Activated CD8-positive, alpha-beta memory T cell treated with anti-CD3 and anti-CD28 coated beads for 36 hours (primary cell): ENCODE results near the gene RAG1. TPM values are rescaled to one million over a fixed set of nuclear protein-coding genes. Genes with fewer than 3 reads are reported as not detected.

Experiments used
- CTCF ChIA-PET: fragments of 350-600 bp; sonication (Branson Sonifier 250); formaldehyde crosslinking; loops from one replicate; lab custom pipeline; 2021; ENCODE audit warnings: antibody characterized with exemption; lab: Charles Lee
- POLR2A ChIA-PET: fragments of 350-600 bp; sonication (Branson Sonifier 250); formaldehyde crosslinking; loops from one replicate; lab custom pipeline; 2021; ENCODE audit warnings: antibody characterized with exemption; lab: Charles Lee
- total RNA-seq, 2 experiments: library from RNA; stranded (reverse); gene quantifications; one replicate each; pipeline ENCODE4 v1.2.3, GENCODE V29; 2021

The RAG1 gene
- total RNA-seq, 2 experiments from 2014 or later, result 0.27 to 0.30 TPM

DNA sequence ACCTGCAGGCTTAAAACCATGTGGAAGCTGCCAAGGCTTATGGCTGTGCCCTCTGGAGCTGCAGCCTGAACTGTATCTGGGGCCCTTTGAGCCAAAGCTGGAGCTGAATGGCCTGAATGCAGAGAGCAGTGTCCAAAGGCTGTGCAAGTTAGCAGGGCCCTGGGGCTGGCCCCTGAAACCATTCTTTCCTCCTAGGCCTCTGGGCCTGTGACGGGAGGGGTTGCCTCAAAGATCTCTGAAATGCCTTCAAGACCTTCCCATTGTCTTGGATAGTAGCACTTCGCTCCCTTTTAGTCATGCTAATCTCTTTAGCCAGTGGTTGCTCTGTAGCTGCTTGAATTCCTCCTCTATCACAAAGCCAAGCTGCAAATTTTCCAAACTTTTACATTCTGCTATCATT is 13.7 kb downstream of the RAG1 start:
- CTCF ChIA-PET, result no interaction called here
- POLR2A ChIA-PET, result no interaction called here

DNA sequence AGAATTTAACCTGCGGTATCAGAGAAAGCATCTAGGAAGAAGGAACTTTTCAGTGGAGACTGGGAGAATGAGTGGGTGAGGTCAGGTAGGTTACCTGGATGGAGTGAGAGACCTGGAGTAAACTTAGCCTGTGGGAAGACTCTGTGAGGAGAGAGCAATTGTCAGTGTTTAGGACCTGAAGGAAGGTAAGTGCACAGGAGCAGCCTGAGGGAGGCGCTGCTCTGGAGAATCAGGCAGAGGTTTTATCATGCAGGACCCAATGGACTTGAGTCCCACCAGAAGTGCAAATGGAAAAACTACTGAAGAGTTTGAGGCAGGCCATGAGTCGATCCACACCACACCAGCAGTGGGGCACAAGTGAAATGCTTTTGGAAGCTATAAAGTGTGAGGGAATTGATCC is 15.9 kb downstream of the RAG1 start:
- CTCF ChIA-PET, result no interaction called here
- POLR2A ChIA-PET, result no interaction called here

DNA sequence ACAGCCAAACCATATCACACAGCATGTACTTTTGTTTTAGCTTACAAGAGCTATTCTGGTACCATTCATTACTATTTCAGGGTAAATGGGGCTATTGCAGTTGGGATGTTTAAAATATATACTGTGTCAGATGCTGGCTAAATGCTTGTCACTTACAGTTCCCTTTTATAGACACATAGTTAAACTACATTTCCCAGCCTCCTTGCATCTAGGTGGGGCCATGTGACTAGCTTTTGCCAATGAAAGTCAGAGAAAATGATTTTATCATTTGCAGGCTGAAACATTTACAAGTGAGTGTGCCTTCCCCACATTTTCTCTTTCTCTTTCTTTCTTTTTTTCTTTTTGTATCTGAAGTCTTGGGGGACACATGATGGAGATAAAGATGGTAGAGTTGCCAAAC is 18.7 kb downstream of the RAG1 start:
- POLR2A ChIA-PET, result no interaction called here
- CTCF ChIA-PET, result interaction anchor here (1.3 kb wide), 1 partner anchor 160 kb away, joined by 3 read pairs; no protein-coding TSS in a partner anchor

DNA sequence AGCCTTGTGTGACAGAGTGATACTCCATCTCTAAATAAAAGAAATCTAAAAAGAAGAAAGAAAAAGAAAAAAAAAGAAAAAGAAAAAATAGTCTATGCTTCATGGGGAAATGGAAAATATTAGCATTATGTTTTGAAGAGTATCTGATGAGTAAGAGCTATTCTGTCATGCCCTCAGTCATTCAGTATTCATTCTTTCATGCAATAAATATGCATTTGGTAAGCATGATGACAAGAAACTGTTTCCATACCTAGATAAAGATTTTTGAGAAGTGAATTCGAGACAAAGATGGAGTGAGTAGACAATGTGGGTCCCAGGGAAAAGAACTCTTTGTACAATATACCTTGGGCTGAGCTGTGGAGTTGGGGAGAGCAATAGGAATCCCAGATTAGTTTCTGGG is 20.3 kb downstream of the RAG1 start:
- ChIA-PET CTCF (interaction anchor here (1.9 kb wide), 1 partner anchor 159 kb away, joined by 6 read pairs; no protein-coding TSS in a partner anchor), POLR2A (no interaction called here)

DNA sequence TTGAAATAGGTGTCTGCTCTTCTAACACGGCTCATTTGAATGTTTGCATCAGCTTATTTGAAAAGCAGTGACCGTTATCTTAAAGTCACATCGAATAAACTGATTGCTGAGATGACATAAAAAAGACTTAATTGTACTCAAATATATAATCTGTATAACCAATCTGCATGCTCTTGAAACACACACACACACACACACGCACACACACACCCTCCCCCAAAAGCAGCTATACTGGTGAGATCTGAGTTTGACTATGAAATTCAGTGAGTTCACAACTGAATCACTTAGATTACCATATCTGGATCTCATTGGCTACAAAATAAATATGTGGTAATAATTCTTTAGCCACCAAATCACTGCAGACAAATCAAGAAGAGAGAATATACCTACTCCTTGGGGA is 22.7 kb downstream of the RAG1 start:
- CTCF ChIA-PET, result interaction anchor here (0.8 kb wide), 1 partner anchor 157 kb away, joined by 3 read pairs; no protein-coding TSS in a partner anchor

DNA sequence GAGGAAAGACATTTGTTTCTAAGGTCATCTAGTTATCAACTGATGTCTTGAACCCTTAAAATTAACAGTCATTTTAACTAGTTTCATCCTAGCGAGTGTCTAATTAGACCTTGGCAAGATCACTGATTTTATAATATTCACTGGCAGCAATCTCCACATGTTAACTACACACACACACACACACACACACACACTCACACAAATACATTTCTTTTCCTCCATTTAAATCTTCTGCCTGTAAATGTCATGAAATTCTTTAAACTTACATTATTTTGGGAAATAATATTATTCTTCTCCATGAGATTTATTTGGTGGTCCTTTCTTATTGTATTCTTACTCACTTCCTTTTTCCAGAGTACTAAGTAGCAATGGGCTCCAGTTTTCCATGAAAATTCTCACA is 23.6 kb downstream of the RAG1 start:
- CTCF ChIA-PET, result no interaction called here
- POLR2A ChIA-PET, result no interaction called here

More for the DNA sequence above, 22.7 kb downstream of the RAG1 start:
- POLR2A ChIA-PET, result no interaction called here

DNA sequence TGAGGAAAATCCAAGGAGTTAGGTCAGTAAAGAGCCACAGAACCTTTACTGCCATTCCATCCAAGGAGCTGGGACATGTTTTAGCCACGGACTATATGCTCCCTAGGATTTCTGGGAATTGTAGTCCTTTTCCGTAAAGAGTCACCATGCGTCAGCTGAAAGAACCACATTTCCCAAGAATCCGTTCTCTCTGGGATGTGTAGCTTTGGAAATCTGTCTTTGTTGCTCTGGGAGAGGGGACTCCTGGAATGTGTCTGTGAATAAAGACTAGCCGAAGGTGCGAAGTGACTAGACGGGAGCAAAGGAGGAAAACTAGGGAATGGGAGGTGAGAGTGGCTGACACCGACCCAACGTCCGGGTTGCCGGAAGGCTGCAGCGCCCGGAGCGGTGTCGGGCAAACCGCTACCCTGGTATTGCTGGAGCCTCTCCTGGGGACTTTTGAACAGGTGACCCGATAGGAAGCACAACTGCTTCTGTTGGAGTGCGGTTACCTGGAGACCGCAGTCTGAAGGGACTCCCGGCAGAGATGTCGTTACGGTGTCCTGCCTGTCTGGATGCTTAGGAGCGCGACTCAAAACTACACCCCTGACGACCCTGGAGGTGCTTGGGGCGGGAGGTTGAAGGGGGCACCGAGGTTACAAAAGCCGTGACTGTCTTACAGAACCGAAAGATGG is 26.6 kb downstream of the RAG1 start, which contains the start of gene IFTAP:
Gene IFTAP (plus strand): TSS at position 187 of the 674 bp plus-strand sequence. CDS start 15,602 bp downstream, outside the sequence.
- ChIA-PET CTCF (no interaction called here), POLR2A (no interaction called here)

DNA sequence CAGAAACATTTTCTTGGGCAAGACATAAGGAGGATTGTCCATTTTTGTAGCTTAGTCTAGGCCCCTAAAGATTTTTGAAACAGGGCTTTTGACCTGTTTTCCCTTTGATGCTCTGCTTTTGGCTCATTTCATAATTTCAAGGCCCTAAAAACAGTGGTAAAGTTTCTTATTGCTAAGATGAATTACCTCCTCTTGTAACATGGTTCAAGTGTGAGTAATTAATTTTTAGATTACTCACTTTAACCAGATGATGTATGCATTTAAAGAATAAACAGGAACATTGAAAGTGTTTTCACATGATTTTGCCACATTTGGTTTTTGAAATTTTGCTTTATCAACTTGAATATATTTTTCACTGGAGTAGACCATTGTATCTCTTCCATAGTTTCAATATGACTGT is 29.1 kb downstream of the RAG1 start:
- ChIA-PET CTCF (no interaction called here), POLR2A (no interaction called here)

DNA sequence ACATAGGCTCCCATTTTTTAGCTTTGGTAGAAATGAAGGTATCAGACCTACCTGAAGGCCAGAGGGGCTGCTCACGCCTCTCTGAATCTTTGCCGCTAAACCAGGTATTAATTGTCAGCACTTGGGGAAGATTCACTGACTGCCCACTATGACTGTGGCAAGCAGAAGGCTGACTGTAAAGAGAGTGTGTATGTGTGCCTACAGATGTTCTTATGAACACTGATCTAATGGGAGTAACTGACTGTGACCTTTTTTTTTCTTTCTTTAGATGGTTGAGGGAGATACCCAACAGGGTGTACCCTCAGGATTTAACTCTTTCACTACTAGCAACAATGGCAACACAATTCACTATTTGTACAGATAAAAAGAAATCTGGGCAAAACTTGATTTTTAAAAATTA is 30.2 kb downstream of the RAG1 start, which contains the start of gene RAG2:
Gene RAG2 (minus strand): TSS at position 186 of the 400 bp plus-strand sequence. CDS start 4,068 bp downstream, outside the sequence.
- CTCF ChIA-PET, result no interaction called here
- POLR2A ChIA-PET, result no interaction called here

DNA sequence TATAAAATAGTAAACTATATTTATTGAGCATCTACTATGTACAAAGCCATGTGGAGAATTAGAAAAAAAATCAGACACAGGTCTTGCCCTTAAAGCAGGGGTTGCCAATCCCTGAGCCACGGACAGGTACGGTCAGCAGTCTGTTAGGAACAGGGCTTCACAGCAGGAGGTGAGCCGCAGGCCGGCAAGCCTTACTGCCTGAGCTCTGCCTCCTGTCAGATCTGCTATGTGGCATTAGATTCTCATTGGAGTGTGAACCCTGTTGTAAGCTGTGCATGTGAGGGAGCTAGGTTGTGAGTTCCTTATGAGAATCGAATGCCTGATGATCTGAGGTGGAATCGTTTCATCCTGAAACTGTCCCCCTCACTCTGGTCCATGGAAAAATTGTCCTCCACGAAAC is 32.4 kb downstream of the RAG1 start:
- ChIA-PET POLR2A (no interaction called here), CTCF (no interaction called here)

DNA sequence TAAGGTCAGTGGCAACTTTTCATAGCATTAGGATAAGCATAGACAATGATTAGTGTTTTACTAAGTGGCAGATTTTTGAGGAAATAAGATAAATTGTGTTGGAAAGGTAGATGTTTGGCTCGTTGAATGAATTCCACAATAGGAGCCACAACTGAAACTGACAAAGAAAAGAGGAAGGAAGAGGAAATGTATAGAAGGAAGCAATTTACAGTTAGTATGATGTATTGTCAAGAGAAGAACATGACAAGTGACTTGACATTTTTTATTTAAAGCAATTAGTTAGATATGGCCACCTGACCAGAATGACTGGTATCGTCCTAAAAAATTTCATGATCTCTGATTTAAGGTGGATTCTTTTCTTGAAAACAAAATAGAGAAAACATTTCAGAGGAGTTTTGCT is 33.3 kb downstream of the RAG1 start:
- POLR2A ChIA-PET, result no interaction called here
- CTCF ChIA-PET, result no interaction called here

DNA sequence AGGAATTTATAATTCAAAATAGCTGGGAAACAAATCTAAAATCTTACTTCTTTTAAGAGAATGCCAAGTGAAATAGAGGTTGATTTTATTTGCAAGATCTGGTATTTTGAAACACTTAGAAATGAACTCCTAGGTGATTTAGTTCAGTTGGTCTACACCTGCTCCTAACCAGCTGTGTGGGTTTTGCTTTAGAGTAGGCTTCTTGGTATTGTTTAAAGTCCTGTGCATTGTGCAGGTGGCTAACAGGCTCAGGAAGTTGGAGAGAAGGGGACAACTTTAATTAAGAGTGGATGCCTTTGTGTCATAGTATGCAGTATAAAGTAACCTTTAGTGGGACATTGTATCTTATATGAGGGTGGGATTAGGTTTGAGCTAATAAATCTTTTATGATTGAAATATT is 34.3 kb downstream of the RAG1 start:
- ChIA-PET POLR2A (no interaction called here), CTCF (interaction anchor here (1.1 kb wide), 1 partner anchor 38 kb away, joined by 5 read pairs; no protein-coding TSS in a partner anchor)

DNA sequence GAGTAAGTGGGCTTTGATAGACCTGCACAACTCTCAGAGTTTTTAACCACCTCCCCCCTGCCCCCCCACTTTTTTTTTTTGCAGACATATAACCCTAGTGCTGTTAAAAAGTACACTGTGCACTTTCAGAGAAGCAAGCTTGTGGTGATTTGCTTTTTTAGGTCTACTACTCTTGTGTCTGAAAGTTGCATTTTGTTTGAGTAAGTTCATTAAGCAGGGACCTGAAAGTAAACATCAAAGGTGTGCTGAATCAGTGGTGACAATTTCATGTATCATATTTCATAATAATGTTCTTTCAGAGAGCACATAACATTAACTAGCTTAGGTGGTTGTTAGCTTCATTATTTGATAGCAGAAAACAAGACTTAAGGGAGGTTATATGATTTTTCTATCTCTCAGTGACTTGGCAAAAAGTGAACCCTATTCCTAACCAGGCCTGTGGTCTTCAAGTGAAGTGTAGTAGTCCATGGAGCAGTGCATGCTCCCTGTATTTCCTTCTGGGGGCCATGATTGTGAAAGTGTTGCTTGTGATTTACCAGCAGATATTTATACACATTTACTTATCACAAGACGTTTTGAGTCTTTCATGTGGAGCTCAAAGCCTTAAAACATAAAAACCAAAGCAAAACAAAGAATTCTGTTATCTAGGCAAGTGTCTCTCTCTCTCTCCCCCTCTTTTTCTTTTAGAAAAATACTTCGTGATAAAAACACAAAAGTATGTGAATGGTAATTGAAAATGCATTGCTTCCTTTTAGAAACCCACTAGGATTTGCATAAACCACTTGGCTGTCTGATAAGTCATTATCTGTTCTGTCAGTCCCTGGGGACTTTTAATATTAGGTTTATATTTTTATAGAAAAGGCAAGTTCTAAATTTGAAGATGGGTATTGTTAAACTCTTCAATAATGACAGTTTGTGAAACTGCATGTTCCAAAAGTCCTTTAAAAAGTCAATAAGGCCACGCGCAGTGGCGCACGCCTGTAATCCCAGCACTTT is 37.7 kb downstream of the RAG1 start:
- ChIA-PET POLR2A (no interaction called here), CTCF (no interaction called here)

DNA sequence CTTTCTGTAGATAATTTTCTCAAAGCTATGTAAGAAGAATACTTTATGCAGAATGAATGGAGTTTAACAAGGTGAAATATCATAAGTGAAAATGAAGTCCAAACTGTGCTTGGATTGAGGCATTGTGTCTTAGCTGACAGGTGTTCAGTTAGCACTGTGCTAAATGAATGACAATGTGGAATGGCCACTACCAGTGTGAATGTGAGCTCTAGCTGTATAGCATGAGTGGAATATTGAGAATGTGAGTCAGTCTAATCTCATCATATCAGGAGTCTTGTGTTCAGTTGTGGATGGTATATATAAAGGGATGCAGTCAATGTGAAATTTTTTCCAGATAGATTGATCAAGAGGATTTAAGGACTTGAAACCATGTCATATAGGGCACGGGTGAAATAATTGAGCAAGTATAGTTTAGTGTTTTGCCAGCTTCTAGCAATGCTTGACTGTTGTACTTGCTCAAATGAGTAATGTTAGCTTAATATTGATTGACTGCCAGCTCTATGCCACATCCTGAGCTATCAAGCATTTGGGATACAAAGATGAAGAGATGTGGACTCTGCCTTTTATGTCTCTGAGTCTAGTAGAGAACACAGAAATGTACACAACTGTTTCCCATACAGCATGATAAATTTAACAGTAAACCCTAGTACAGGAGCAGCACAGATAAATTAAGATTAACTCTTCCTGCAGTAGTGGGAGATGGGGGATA is 40.8 kb downstream of the RAG1 start:
- POLR2A ChIA-PET, result no interaction called here
- CTCF ChIA-PET, result no interaction called here

DNA sequence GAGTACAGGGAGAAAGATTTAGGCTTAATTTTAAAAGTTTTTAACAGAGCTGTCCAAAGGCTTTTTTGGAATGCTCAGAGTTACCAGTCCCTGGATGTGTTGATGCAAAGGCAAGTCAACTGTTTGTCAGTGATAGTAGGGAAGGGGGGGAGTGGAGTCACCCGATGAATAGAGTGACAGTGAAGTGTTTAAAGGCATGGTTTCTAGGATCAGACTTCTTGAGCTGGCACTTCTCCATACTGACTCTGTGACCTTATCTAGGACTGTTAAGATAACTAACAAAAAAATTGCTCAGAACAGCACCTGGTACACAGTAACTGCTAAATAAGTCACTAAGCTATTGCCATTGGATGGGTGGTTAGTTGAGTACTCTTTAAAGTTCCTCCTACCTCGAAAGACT is 41.6 kb downstream of the RAG1 start:
- ChIA-PET POLR2A (no interaction called here), CTCF (no interaction called here)

DNA sequence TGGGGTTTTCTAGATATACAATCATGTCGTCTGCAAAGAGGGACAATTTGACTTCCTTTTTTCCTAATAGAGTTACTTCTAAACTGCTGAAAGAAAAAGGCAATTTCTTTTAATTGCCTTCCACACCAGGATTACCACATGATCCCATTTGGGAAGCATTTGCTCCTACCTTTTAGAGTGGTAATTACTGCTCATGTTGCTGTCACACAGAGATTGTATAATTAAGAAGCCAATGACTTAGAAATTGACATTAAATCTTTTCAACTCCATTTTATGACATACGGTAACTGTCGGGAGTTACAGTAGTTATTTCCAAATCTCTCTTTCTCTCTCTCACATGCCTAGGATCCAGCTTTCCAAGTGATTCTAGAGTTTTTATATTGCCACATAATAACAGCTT is 48.0 kb downstream of the RAG1 start:
- ChIA-PET CTCF (no interaction called here), POLR2A (no interaction called here)

DNA sequence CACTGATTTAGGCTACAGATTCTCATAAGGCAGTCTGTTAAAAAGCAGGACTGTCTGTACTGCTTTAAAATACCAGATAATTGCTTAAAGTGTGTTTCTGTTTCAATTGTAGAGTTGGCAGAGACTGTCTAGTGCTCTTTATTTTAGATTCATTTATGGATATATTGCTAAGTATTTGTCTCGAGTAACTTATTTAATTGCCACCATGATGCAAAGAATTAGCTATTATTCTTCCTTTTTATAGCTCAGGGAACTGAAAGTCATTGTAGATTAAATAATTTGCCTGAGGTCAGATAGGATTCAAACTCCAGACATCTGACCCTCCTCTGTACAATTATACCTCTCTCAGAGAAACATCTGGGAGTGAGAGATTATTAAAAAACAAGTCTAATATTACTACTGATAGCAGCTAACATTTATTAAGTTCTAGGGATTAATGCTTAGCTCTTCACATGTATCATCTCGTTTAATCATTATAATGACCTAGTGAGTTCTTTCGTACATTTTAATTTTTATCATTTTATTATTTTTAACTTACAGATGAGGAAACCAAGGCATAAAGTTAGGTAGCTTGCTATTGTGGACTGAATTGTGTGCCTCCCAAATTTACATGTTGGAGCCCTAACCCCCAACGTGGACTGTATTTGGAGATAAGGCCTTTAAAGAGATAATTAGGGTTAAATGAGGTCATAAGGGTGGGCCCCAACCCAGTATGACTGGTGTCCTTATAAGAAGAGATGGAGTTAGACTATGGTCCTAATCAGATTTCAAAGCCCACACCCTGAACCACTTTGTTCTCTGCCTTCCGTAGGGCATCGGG is 49.9 kb downstream of the RAG1 start:
- POLR2A ChIA-PET, result no interaction called here
- CTCF ChIA-PET, result no interaction called here

DNA sequence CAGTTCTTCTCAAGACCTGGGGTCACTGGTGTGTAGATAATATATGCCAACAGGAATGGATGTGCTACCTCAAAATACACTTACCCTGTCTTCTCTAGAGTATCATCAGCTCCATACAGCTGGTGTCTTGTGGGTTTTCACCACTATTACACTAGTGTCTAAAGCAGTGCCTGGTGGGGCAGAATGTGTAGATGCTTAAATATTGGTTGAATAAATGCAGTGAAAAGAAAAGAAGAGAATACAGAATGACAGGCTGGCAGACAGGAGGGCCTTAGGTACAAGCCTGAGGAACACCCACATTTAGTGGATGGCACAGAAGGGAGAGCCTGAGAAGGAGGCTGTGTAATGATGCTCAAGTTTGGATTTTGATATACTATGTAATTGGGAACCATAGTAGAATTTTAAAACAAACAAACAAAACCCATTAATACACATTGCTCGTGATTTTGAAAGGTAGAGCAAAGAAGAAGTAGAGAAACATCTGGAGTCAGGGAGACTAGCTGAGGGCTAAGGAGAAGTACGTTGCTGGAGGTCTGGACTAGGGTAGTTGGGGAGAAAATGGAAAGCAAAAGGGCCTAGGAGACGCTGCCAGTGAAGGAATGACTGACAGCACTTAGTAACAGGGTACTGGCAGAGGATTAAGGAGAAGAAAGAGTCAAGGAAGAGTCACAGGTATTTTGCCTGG is 50.7 kb downstream of the RAG1 start:
- ChIA-PET POLR2A (no interaction called here), CTCF (interaction anchor here (1.6 kb wide), 1 partner anchor 128 kb away, joined by 6 read pairs; no protein-coding TSS in a partner anchor)
